Thyroid gland (tissue), 4 donors: ENCODE measurements around the gene UBAP1L.

Source experiments
- POLR2A ChIP-seq, 2 donors: fragments of 450-650 bp; IDR thresholded peaks; one replicate each; pipeline ENCODE4 v1.6.1; 2017; ENCODE audit warnings: antibody characterized with exemption in 2 of 2, mild to moderate bottlenecking in 2 of 2, moderate library complexity in 1 of 2
- TF ChIP-seq, protein P1 (sequence below), 6 experiments: fragments of 200-600 bp in 3 of 6; fragments of 450-650 bp in 3 of 6; sonication (generic) in 3 of 6; IDR thresholded peaks; one replicate each; pipeline ENCODE4 v1.5.1; 2016 to 2019; ENCODE audit warnings: antibody characterized with exemption in 6 of 6, mild to moderate bottlenecking in 2 of 6, inconsistent platforms in 1 of 6, moderate library complexity in 1 of 6

DNA sequence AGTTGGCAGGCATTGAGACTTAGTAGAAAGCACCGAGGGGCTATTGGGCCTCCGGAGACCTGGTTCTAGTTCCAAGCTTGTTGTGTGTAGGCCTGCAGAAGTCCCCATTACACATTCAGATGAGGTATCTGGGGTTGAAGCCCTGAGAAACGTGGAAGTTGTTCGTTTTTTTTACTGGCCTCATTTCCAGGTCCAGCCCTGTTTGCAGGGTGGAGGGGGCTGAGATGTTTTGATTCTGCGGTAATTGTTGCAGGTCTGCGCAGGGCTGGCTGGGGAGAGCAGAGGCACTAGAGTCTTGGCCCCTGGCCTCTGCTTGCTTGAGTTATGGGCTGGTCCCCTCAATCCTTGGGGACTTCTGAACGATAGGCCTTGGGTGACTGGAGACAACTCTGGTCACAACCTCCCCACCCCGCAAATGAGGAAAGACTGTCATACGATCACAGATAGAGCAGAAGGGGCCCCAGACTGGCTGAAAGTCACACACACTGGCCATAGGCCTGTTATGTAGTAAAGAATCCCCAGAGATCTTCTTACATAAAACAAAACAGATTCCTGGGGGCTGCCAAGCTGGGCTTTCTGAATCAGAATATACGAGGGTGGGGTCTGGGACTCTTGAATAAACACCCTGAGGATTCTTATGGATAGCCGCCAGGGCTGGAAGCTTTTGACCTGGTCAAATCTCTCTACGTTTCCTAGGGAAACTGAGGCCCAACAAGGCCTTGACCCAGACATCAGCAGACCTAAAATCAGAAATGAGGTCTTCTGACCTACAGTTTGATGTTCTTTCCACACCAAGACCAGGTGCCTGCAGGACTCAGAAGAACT is 22.8 kb downstream of the UBAP1L start:
- TF ChIP-seq POLR2A (IDR thresholded peaks at IDR 0.05), result no peak
- TF ChIP-seq, protein P1, sequence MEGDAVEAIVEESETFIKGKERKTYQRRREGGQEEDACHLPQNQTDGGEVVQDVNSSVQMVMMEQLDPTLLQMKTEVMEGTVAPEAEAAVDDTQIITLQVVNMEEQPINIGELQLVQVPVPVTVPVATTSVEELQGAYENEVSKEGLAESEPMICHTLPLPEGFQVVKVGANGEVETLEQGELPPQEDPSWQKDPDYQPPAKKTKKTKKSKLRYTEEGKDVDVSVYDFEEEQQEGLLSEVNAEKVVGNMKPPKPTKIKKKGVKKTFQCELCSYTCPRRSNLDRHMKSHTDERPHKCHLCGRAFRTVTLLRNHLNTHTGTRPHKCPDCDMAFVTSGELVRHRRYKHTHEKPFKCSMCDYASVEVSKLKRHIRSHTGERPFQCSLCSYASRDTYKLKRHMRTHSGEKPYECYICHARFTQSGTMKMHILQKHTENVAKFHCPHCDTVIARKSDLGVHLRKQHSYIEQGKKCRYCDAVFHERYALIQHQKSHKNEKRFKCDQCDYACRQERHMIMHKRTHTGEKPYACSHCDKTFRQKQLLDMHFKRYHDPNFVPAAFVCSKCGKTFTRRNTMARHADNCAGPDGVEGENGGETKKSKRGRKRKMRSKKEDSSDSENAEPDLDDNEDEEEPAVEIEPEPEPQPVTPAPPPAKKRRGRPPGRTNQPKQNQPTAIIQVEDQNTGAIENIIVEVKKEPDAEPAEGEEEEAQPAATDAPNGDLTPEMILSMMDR (IDR thresholded peaks at IDR 0.05), result no peak
